ENCODE measurements around the gene PIGW.

DNA sequence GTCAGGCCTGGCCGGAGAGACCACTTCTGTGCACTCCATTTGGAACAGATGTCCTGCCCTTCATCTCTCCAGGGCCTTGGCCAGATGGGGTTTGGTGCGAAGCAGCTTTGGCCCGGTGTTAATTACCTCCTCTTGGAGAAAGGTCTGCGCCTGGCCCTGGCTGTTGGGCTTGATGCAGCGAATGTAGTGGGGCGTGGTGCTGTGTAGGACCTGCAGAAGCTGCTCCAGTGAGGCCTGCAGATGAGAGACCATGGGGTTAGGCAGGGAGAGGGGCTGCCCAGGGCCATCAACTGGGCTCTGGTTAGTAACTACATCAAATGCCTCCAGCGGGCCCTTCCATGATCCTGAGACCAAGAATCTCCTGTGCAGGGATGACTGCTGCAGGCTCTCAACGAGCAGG lies 29.6 kb upstream of the PIGW start:
- TF ChIP-seq, protein P1, sequence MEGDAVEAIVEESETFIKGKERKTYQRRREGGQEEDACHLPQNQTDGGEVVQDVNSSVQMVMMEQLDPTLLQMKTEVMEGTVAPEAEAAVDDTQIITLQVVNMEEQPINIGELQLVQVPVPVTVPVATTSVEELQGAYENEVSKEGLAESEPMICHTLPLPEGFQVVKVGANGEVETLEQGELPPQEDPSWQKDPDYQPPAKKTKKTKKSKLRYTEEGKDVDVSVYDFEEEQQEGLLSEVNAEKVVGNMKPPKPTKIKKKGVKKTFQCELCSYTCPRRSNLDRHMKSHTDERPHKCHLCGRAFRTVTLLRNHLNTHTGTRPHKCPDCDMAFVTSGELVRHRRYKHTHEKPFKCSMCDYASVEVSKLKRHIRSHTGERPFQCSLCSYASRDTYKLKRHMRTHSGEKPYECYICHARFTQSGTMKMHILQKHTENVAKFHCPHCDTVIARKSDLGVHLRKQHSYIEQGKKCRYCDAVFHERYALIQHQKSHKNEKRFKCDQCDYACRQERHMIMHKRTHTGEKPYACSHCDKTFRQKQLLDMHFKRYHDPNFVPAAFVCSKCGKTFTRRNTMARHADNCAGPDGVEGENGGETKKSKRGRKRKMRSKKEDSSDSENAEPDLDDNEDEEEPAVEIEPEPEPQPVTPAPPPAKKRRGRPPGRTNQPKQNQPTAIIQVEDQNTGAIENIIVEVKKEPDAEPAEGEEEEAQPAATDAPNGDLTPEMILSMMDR (IDR thresholded peaks at IDR 0.05; ENCODE audit: low read depth, low read length, poor library complexity, severe bottlenecking) = no peak
- no peak for TF ChIP-seq EZH2phosphoT487 (IDR thresholded peaks at IDR 0.05; ENCODE audit: borderline replicate concordance, low read length)
